Activated CD8-positive, alpha-beta memory T cell treated with anti-CD3 and anti-CD28 coated beads for 48 hours (primary cell): Measurements from ENCODE around the gene PEBP1.

Experiments
- DNase-seq, 3 experiments: peaks; one replicate each; pipeline ENCODE4 v3.0.0-alpha.2; 2020; ENCODE audit warnings: low read depth in 2 of 3, low spot score in 2 of 3

Gene PEBP1

GRCh38 chr12:118190266-118190665, 54.3 kb downstream of the PEBP1 start:
- no peak for DNase-seq

- DNase-seq: no peak
These were observed 57.6 kb downstream of the PEBP1 start for GRCh38 chr12:118193477-118193876.

- no peak for DNase-seq
These were observed 58.0 kb downstream of the PEBP1 start for GRCh38 chr12:118193958-118194357.
